Fibroblast of the aortic adventitia (primary cell): ENCODE data around the gene TFB2M. TPM values are rescaled to one million over a fixed set of nuclear protein-coding genes. Genes with fewer than 3 reads are reported as not detected.

Experiments
- DNase-seq: peaks from one replicate; pipeline ENCODE4 v3.0.0-alpha.2; 2010; ENCODE audit warnings: low read depth
- H3K4me3 ChIP-seq: 2 replicates; pipeline ENCODE4 v1.5.1; 2011; ENCODE audit warnings: low read depth, mild to moderate bottlenecking, control low read depth, low read length, moderate library complexity
- CTCF ChIP-seq: IDR thresholded peaks from 2 replicates; pipeline ENCODE4 v1.5.1; 2011; ENCODE audit warnings: mild to moderate bottlenecking, low read length, control low read depth, inconsistent platforms; ENCODE audit not compliant: insufficient read depth
- total RNA-seq: library from RNA; depleted of rRNA; stranded (reverse); fragments of >200 nt; gene quantifications from 2 replicates; pipeline ENCODE4 v1.2.3, GENCODE V29; 2012; ENCODE audit warnings: low replicate concordance

The TFB2M gene
- total RNA-seq, 1 donor: 22.2 TPM

GRCh38 chr1:246583448-246584185, 17.6 kb upstream of the TFB2M start:
- no peak for TF ChIP-seq CTCF
- DNase-seq: peak; percentile 58
- H3K4me3 ChIP-seq: no peak overlapping the region

DNA sequence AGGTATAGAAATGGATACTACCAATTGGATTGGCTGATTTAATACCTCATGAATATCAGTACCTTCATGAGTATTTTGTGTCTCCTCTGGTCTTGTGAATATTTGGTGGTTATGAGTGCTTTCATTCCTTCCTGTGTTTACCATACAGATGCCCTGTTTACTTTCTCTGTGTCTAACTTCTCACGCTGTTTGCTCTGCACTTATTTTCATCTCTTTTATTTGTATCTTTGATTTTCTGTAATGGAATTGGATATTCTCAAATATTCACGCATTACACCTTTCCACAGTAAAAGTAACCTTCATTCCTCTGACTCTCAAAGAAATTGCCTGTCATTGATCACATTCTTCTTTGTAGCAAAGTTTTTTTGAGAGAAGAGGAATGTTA, 17.0 kb upstream of the TFB2M start:
- H3K4me3 ChIP-seq: no peak overlapping the region
- TF ChIP-seq CTCF: no peak
- DNase-seq: no peak

- no peak overlapping the region for H3K4me3 ChIP-seq
- no peak for TF ChIP-seq CTCF
- DNase-seq: no peak
These were observed 16.4 kb upstream of the TFB2M start for GRCh38 chr1:246582301-246583055.

DNA sequence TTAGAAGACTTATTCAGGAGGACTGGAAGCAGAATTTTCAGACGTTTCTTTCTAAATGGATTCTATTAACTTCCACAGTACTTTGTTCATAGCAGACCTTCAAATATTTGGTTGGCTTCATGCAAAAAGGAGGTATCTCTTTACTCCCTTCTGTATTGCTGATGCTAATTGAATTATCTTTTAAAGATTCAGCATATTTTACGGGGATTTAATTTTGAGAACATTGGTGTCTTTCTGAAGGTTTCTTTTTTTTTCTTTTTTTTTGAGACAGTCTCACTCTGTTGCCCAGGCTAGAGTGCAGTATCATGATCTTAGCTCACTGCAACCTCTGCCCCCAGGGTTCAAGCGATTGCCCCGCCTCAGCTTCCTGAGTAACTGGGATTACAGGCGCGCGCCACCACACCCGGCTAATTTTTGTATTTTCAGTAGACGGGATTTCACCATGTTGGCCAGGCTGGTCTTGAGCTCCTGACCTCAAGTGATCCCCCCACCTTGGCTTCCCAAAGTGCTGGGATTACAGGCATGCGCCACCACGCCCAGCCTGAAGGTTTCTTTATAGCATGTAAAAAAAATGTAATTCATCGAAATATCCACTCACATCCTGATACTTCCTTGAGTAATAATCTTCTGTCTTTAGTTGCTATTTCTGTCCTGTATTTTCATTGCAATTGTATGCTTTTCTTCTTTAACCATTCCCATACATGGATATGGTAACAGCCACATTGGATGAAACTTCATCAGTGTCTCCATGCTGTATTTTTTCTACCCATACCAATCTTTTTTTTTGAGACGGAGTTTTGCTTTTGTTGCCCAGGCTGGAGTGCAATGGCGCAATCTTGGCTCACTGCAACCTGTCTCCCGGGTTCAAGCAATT, 14.7 kb upstream of the TFB2M start:
- DNase-seq: no peak

DNA sequence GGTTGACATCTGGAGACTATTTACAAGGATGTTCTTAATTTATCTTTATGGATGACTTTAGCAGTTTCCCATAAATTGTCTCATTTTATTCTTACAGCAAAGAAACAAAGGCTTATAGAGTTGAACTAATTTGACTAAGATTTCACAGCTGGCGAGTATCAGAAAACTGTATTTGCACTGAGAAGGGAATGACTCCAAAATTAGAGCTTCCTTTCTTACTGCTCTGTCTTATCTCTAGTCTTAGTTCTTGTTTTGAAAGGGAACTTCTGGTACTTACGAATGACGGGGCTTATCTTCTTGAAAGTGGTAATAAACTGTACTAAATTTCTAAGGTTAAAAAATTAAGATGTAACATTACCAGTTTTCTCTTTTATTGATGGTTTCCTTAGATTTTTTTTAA, 13.8 kb upstream of the TFB2M start:
- peak; percentile 48 for DNase-seq
- no peak for TF ChIP-seq CTCF
- no peak overlapping the region for H3K4me3 ChIP-seq

More for the DNA sequence above, 14.7 kb upstream of the TFB2M start:
- TF ChIP-seq CTCF: no peak
- H3K4me3 ChIP-seq: no peak overlapping the region

- DNase-seq: peak; percentile 36
- H3K4me3 ChIP-seq: no peak overlapping the region
- TF ChIP-seq CTCF: no peak
These were observed 11.7 kb upstream of the TFB2M start for GRCh38 chr1:246577720-246578106.
